ENCODE measurements around the gene PLAC8L1. TPM values are rescaled to one million over a fixed set of nuclear protein-coding genes. Genes with fewer than 3 reads are reported as not detected.
A peak's percentile ranks its signal among the peaks of the same experiment; 100 is the strongest.

The PLAC8L1 gene
- total and polyA plus RNA-seq, 2 of the 4 experiments (the other 2 are of a cell fraction): 0.27 TPM; not detected in 1

GRCh38 chr5:146047396-146047795, 58.0 kb downstream of the PLAC8L1 start:
- ChIA-PET POLR2A (ENCODE audit: unreplicated experiment) (interaction anchor here (0.7 kb wide), 1 partner anchor 1443 kb away, joined by 3 read pairs; no protein-coding TSS in a partner anchor), CTCF (interaction anchor here (1.2 kb wide), 1 partner anchor 66 kb away, joined by 4 read pairs; no protein-coding TSS in a partner anchor)
- Histone ChIP-seq H3K4ac (ENCODE audit: low read depth, low read length) (no peak overlapping the region; the same call in 1 of the 2 replicates), H4K20me1 (ENCODE audit: insufficient read depth, low read length) (no peaks in the 10 kb centered on the region), H3K27ac (ENCODE audit: insufficient read depth, low read length) (no peak overlapping the region), H2BK120ac (ENCODE audit: low read depth, low read length) (no peak overlapping the region; the same call in 1 of the 2 replicates), H3K4me3 (ENCODE audit: insufficient read depth, low read depth, low read length) (no peak overlapping the region), H3K18ac (ENCODE audit: low read depth, low read length) (no peak overlapping the region), H3K9me3 (ENCODE audit: control insufficient read depth, insufficient read depth, low read length) (no peaks in the 10 kb centered on the region), H3K23ac (ENCODE audit: low read depth, low read length) (no peak overlapping the region), H3K36me3 (ENCODE audit: control insufficient read depth, insufficient read depth, low read length) (no peaks in the 10 kb centered on the region), H2BK5ac (ENCODE audit: low read depth, low read length, poor library complexity, severe bottlenecking) (no peak overlapping the region), H4K91ac (ENCODE audit: insufficient read depth, low read depth, low read length) (no peak overlapping the region; the same call in 1 of the 2 replicates), H3K4me1 (ENCODE audit: control insufficient read depth, insufficient read depth, low read length) (peaks cover 4% of the 10 kb centered on the region), H3K9ac (ENCODE audit: low read depth, low read length) (no peak overlapping the region), H3K56ac (ENCODE audit: extremely low read depth, insufficient read depth, low read length) (no peak overlapping the region), H2BK20ac (ENCODE audit: low read depth, low read length) (no peak overlapping the region), H3K4me2 (ENCODE audit: low read depth, low read length) (no peak overlapping the region), H2BK15ac (ENCODE audit: low read depth, low read length) (no peak overlapping the region), H3K27me3 (ENCODE audit: control insufficient read depth, insufficient read depth, low read length) (no peaks in the 10 kb centered on the region), H3K14ac (replicated peaks; ENCODE audit: low read depth, low read length) (no peak overlapping the region), H4K5ac (ENCODE audit: low read depth, low read length) (no peak overlapping the region), H2AK5ac (ENCODE audit: low read depth, low read length) (no peak overlapping the region), H2AFZ (replicated peaks; ENCODE audit: low read length, poor library complexity) (no peak overlapping the region), H4K8ac (ENCODE audit: low read depth in 2 of 2, low read length in 2 of 2) (no peak overlapping the region), H2AK9ac (replicated peaks; ENCODE audit: low read depth, low read length, poor library complexity) (peak overlapping the region; percentile 7), H3K79me1 (ENCODE audit: low read depth in 1 of 2, low read length in 2 of 2) (no peaks in the 10 kb centered on the region), H3K9me1 (ENCODE audit: insufficient read depth, low read length) (peaks cover 4% of the 10 kb centered on the region; the same call in 1 of the 2 replicates)
- TF ChIP-seq CTCF (conservative IDR thresholded peaks at IDR 0.05; ENCODE audit: low read depth, low read length) (no peak), RAD21 (IDR thresholded peaks at IDR 0.05; ENCODE audit: low read length) (no peak), BHLHE40 (IDR thresholded peaks at IDR 0.05; ENCODE audit: low read depth, low read length) (no peak), CEBPB (IDR thresholded peaks at IDR 0.05; ENCODE audit: low read depth, low read length) (no peak), RFX5 (IDR thresholded peaks at IDR 0.05; ENCODE audit: low read depth, low read length) (no peak), SMC3 (IDR thresholded peaks at IDR 0.05; ENCODE audit: low read depth, low read length) (no peak), FOS (IDR thresholded peaks at IDR 0.05; ENCODE audit: low read depth, low read length) (no peak), NFE2L2 (IDR thresholded peaks at IDR 0.05; ENCODE audit: low read depth, low read length) (no peak), CHD1 (IDR thresholded peaks at IDR 0.05; ENCODE audit: low read depth, low read length) (no peak), ELK1 (IDR thresholded peaks at IDR 0.05; ENCODE audit: borderline replicate concordance, low read depth, low read length) (no peak), RCOR1 (IDR thresholded peaks at IDR 0.05; ENCODE audit: insufficient replicate concordance, low read length) (no peak), MAFK (IDR thresholded peaks at IDR 0.05; ENCODE audit: low read depth, low read length) (no peak), MXI1 (IDR thresholded peaks at IDR 0.05; ENCODE audit: borderline replicate concordance, low read depth, low read length) (no peak)
- 90% methylated on average over 2 of the region's 4 CpGs; no CpG with 5 or more reads in 1 of the 2 experiments for WGBS, 2 experiments (ENCODE audit: extremely low coverage in 2 of 2, insufficient read length in 1 of 2)
- ATAC-seq (ENCODE audit: low read depth) (no peak), DNase-seq (no peak)
- in situ Hi-C loops (cut with MboI; ENCODE audit: low sequenced_read_pairs) (no loop called here), dilution Hi-C loops (cut with HindIII; ENCODE audit: low sequenced_read_pairs, unreplicated experiment) (no loop called here), intact Hi-C loops (cut with micrococcal nuclease) (loop anchor here (5.0 kb wide), 3 partner anchors 105 to 700 kb away; no protein-coding TSS in a partner anchor)
- BruUV-seq (replicated peaks): no TSS peak

Measured in IMR-90 (cell line).